Gastroesophageal sphincter (tissue), 3 donors: ENCODE data around the gene FFAR3.

Experiments used
- CTCF ChIP-seq, 4 experiments: fragments of 200-600 bp in 2 of 4; fragments of 450-650 bp in 2 of 4; sonication (generic) in 1 of 4; IDR thresholded peaks; one replicate each; pipeline ENCODE4 v1.5.1; 2017 to 2019; ENCODE audit warnings: antibody characterized with exemption in 4 of 4, mild to moderate bottlenecking in 2 of 4, moderate library complexity in 2 of 4
- POLR2A ChIP-seq, 2 donors: fragments of 450-650 bp; IDR thresholded peaks; one replicate each; pipeline ENCODE4 v1.6.1; 2017; ENCODE audit warnings: antibody characterized with exemption in 2 of 2, mild to moderate bottlenecking in 2 of 2, moderate library complexity in 1 of 2
- POLR2AphosphoS5 ChIP-seq: sonication (generic); formaldehyde crosslinking; IDR thresholded peaks from one replicate; pipeline ENCODE4 v1.6.1; 2017; ENCODE audit warnings: antibody characterized with exemption

DNA sequence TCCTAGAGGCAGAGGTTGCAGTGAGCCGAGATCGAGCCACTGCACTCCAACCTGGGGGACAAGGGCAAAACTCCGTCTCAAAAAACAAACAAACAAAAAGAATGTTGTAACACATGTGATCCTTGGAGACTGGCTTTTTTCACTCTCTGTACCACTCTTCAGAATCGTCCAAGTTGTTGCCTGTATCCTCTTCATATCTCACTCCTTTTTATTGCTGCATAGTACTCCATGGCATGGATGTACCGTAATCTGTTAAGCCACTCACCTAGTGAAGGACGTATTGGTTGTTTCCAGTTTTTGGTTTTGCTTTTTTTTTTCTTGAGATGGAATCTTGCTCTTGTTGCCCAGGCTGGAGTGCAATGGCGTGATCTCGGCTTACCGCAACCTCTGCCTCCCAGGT, 36.2 kb upstream of the FFAR3 start:
- TF ChIP-seq POLR2A (IDR thresholded peaks at IDR 0.05) (no peak), CTCF (IDR thresholded peaks at IDR 0.05) (no peak), POLR2AphosphoS5 (no peak)
